Pulmonary artery endothelial cell (primary cell): Measurements from ENCODE around the gene PCDHA11. TPM values are rescaled to one million over a fixed set of nuclear protein-coding genes. Genes with fewer than 3 reads are reported as not detected.

Experiments
- DNase-seq: peaks from one replicate; pipeline ENCODE4 v3.0.0-alpha.2; 2011; ENCODE audit warnings: low read depth, low spot score
- total RNA-seq: library from RNA; depleted of rRNA; stranded (reverse); fragments of >200 nt; gene quantifications from 2 replicates; pipeline ENCODE4 v1.2.3, GENCODE V29; 2014

Gene PCDHA11
- total RNA-seq, 1 donor from 2014 or later: 0.07 TPM

DNA sequence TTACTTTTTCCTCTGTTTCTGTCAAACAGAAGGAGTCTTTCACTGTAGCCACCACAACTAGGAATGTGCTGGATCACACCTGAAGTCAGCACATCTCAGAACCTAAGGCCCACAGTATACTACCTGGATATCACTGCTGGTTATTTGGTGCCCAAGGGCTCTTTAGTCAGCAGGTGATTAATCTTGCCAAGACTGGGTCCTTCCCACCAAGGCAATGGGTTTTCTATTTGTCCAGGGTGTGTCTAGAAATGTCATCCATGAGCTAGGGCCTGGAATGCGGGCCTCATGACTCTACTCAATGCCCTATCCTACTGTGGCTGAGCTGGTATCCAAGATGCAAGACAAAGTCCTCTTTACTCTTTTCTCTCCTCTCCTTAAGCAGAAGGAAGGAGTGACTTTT lies 47.6 kb downstream of the PCDHA11 start:
- DNase-seq: no peak

Other genes starting within 250 kb of the PCDHA11 start
- gene CD14, start 235.8 kb upstream of the PCDHA11 start, total RNA-seq: 0.26 and 0.49 TPM in 2 replicates
- 13.5 and 13.9 TPM in 2 replicates for gene TMCO6, start 229.5 kb upstream of the PCDHA11 start, total RNA-seq
- gene NDUFA2, start 221.3 kb upstream of the PCDHA11 start, total RNA-seq: 40.1 and 48.5 TPM in 2 replicates
- gene IK, start 221.1 kb upstream of the PCDHA11 start, total RNA-seq: 77.4 and 95.0 TPM in 2 replicates
- gene WDR55, start 204.1 kb upstream of the PCDHA11 start, total RNA-seq: 29.9 and 39.3 TPM in 2 replicates
- gene DND1, start 195.4 kb upstream of the PCDHA11 start, total RNA-seq: 0.13 and 0.28 TPM in 2 replicates
- 92.7 and 110 TPM in 2 replicates for gene HARS1, start 177.6 kb upstream of the PCDHA11 start, total RNA-seq
- 26.9 and 39.8 TPM in 2 replicates for gene HARS2, start 177.5 kb upstream of the PCDHA11 start, total RNA-seq
- gene ZMAT2, start 168.5 kb upstream of the PCDHA11 start, total RNA-seq: 53.5 and 75.7 TPM in 2 replicates
- 0.04 TPM in 1 of 2 replicates, not detected in the other for gene PCDHA1, start 82.8 kb upstream of the PCDHA11 start, total RNA-seq
- 0.07 and 0.21 TPM in 2 replicates for gene PCDHA2, start 74.1 kb upstream of the PCDHA11 start, total RNA-seq
- gene PCDHA3, start 67.9 kb upstream of the PCDHA11 start, total RNA-seq: 0.18 and 0.26 TPM in 2 replicates
- gene PCDHA4, start 61.9 kb upstream of the PCDHA11 start, total RNA-seq: 0.26 and 0.42 TPM in 2 replicates
- 0.04 and 0.07 TPM in 2 replicates for gene PCDHA5, start 47.3 kb upstream of the PCDHA11 start, total RNA-seq
- 0.40 and 0.88 TPM in 2 replicates for gene PCDHA6, start 41.0 kb upstream of the PCDHA11 start, total RNA-seq
- gene PCDHA7, start 34.7 kb upstream of the PCDHA11 start, total RNA-seq: 0.25 and 0.33 TPM in 2 replicates
- gene PCDHA8, start 27.8 kb upstream of the PCDHA11 start, total RNA-seq: under 0.01 and 0.04 TPM in 2 replicates
- gene PCDHA9, start 20.6 kb upstream of the PCDHA11 start, total RNA-seq: 0.04 TPM in 1 of 2 replicates, not detected in the other
- gene PCDHA10, start 13.1 kb upstream of the PCDHA11 start, total RNA-seq: 0.07 and 0.35 TPM in 2 replicates
- 0.07 TPM in 1 of 2 replicates, not detected in the other for gene PCDHA12, start 6.4 kb downstream of the PCDHA11 start, total RNA-seq
- under 0.01 and 0.04 TPM in 2 replicates for gene PCDHA13, start 13.2 kb downstream of the PCDHA11 start, total RNA-seq
- 0.07 TPM in 2 replicates for gene PCDHAC1, start 57.3 kb downstream of the PCDHA11 start, total RNA-seq
- gene PCDHAC2, start 97.5 kb downstream of the PCDHA11 start, total RNA-seq: 2.0 and 2.5 TPM in 2 replicates
- not detected in 2 replicates for gene PCDHB1, start 182.4 kb downstream of the PCDHA11 start, total RNA-seq
- 1.4 and 2.9 TPM in 2 replicates for gene PCDHB2, start 225.7 kb downstream of the PCDHA11 start, total RNA-seq
- gene PCDHB3, start 231.5 kb downstream of the PCDHA11 start, total RNA-seq: 0.20 and 0.35 TPM in 2 replicates